Activated gamma-delta T cell (primary cell): ENCODE measurements around the gene PIAS1.
"Not testable (repeated sequence)": the region's sequence is repeated elsewhere in the genome, so short reads cannot be mapped to it uniquely, and the experiment has no call there.

Source experiments
- DNase-seq: peaks from one replicate; lab custom pipeline; 2025; lab: John Stamatoyannopoulos, UW
- total RNA-seq, 2 donors: gene quantifications; one replicate each; lab custom pipeline; 2026; lab: John Stamatoyannopoulos, UW

PIAS1 gene
- total RNA-seq: 92.7 to 102 reads per million in 2 donors

- DNase-seq: peak; percentile 88
Observed at GRCh38 chr15:68053701-68054627, at the start of gene PIAS1. Gene PIAS1 (plus strand): TSS chr15:68054315. CDS start chr15:68054327, 12 bp downstream.

- DNase-seq: not testable (repeated sequence)
Observed at GRCh38 chr15:68007642-68008041, 46.5 kb upstream of the PIAS1 start.

- DNase-seq: no peak
Observed at GRCh38 chr15:68010361-68011153, 43.6 kb upstream of the PIAS1 start.

GRCh38 chr15:68012911-68013310, 41.2 kb upstream of the PIAS1 start:
- DNase-seq: no peak

- no peak for DNase-seq
Observed at GRCh38 chr15:68014219-68014618, 39.9 kb upstream of the PIAS1 start.

GRCh38 chr15:68015244-68015643, 38.9 kb upstream of the PIAS1 start:
- no peak for DNase-seq

- DNase-seq: no peak
Observed at GRCh38 chr15:68017201-68017600, 36.9 kb upstream of the PIAS1 start.

GRCh38 chr15:68018797-68019444, 35.2 kb upstream of the PIAS1 start:
- DNase-seq: no peak

- DNase-seq: no peak
Observed at GRCh38 chr15:68019814-68020525, 34.1 kb upstream of the PIAS1 start.

GRCh38 chr15:68020685-68021084, 33.4 kb upstream of the PIAS1 start:
- no peak for DNase-seq

GRCh38 chr15:68022061-68022460, 32.1 kb upstream of the PIAS1 start:
- DNase-seq: no peak

GRCh38 chr15:68023307-68024101, 30.6 kb upstream of the PIAS1 start:
- DNase-seq: no peak

GRCh38 chr15:68025835-68026424, 28.2 kb upstream of the PIAS1 start:
- DNase-seq: no peak

GRCh38 chr15:68027388-68027787, 26.7 kb upstream of the PIAS1 start:
- no peak for DNase-seq

- DNase-seq: no peak
Observed at GRCh38 chr15:68028137-68028887, 25.8 kb upstream of the PIAS1 start.

- DNase-seq: no peak
Observed at GRCh38 chr15:68028888-68029207, 25.3 kb upstream of the PIAS1 start.

GRCh38 chr15:68029959-68030358, 24.2 kb upstream of the PIAS1 start:
- DNase-seq: no peak

- DNase-seq: no peak
Observed at GRCh38 chr15:68031404-68031803, 22.7 kb upstream of the PIAS1 start.

- no peak for DNase-seq
Observed at GRCh38 chr15:68032672-68033071, 21.4 kb upstream of the PIAS1 start.

- no peak for DNase-seq
Observed at GRCh38 chr15:68034081-68034480, 20.0 kb upstream of the PIAS1 start.
